Activated CD8-positive, alpha-beta memory T cell treated with anti-CD3 and anti-CD28 coated beads, Interleukin-2, amount 50 U/mL, for 48 hours (primary cell): ENCODE results near the gene PXDN.
"Not testable (repeated sequence)": the region's sequence is repeated elsewhere in the genome, so short reads cannot be mapped to it uniquely, and the experiment has no call there.

Experiments
- DNase-seq: peaks from one replicate; pipeline ENCODE4 v3.0.0-alpha.2; 2020

Gene PXDN

DNA sequence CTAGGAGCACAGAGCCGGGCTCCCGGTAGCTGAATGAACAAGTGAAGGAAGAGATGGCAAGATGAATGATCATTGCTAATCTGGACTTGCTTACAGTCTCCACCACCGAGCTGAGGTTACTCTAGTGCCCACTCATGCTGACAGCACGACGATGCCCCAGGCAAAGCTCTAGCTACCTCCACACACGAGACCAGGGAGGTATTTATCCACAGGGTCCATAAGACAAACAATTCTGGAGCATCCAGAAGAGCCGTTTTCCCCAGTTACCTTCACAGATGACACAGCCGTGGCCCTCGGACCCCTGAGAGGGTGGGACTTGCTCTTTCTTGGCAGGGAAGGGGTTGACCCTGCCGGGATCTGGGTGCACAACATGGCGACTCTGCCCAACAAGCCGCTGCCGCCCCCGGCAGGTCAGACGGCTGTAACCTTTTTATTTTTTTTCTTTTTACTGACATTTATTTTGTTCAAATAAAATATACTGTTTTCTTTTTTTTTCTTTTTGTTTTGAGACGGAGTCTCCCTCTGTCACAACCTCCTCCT, 120.3 kb downstream of the PXDN start:
- no peak for DNase-seq

GRCh38 chr2:1622521-1623200, 121.7 kb downstream of the PXDN start:
- DNase-seq, result no peak

DNA sequence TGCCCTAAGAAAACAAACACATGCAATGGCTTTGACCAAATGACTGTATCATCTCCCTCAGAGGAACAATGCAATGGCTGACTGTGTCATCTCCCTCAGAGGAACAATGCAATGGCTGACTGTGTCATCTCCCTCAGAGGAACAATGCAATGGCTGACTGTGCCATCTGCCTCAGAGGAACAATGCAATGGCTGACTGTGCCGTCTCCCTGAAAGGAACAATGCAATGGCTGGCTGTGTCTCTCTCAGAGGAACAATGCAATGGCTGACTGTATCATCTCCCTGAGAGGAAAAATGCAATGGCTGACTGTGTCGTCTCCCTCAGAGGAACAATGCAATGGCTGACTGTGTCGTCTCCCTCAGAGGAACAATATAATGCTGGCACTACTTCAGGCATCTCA, 122.3 kb downstream of the PXDN start:
- not testable (repeated sequence) for DNase-seq

GRCh38 chr2:1621501-1621900, 122.8 kb downstream of the PXDN start:
- DNase-seq, result no peak

GRCh38 chr2:1621041-1621440, 123.3 kb downstream of the PXDN start:
- no peak for DNase-seq

DNA sequence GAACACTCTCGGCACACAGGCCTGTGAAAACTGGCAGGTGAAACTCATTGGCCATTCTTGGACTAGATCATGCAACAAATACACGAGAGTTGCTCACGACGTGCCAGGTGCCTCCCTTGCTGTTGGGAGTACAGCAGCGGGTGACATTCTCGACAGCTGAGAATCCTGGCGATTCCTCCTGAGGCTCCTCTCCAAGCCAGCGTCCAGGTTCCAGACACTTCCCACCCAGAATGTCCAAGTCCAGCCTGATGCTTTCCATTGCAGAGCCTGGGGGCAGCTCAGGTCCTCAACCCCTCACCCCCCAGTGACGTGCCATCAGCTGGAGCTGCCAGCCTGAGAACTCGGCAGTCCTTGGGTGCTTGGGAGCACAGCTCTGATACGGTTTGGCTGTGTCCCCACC, 124.2 kb downstream of the PXDN start:
- DNase-seq, result no peak

DNA sequence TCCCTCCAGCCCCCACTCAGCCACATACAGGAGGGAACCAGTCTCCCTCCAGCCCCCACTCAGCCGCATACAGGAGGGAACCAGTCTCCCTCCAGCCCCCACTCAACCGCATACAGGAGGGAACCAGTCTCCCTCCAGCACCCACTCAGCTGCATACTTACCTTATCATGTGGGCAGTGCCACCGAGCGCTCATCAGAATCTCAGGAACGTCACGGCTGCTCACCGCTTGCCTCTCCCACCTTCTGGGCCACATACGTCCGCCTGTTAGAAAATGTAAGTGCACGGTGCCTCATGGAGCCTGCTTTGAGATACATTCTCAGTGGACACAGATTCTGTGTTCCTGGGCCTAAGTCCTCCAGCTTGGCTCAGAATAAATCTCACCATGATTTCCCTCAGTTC, 124.8 kb downstream of the PXDN start:
- no peak for DNase-seq

GRCh38 chr2:1618974-1619373, 125.3 kb downstream of the PXDN start:
- no peak for DNase-seq

- DNase-seq, result no peak
These were observed 125.9 kb downstream of the PXDN start for GRCh38 chr2:1618191-1618961.

GRCh38 chr2:1617425-1618021, 126.8 kb downstream of the PXDN start:
- no peak for DNase-seq

DNA sequence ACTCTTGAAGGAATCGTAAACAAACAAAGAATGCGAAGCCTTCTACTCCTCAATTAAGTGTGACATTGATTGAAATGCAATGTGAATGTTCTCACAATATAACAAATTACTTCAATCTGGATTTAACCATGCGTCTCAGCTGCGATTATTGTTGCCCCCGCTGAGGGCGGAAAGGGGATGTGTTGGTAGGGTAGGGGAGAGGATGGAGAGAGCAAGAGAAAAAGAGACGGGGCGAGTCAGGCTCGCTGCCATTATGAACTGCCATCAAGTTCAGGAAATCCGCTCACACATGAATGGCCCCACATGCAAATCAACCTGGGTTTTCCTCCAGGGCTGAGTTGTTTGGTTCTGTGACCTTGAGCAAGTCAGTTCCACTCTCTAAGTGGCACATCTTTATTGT, 129.8 kb downstream of the PXDN start:
- DNase-seq, result no peak

DNA sequence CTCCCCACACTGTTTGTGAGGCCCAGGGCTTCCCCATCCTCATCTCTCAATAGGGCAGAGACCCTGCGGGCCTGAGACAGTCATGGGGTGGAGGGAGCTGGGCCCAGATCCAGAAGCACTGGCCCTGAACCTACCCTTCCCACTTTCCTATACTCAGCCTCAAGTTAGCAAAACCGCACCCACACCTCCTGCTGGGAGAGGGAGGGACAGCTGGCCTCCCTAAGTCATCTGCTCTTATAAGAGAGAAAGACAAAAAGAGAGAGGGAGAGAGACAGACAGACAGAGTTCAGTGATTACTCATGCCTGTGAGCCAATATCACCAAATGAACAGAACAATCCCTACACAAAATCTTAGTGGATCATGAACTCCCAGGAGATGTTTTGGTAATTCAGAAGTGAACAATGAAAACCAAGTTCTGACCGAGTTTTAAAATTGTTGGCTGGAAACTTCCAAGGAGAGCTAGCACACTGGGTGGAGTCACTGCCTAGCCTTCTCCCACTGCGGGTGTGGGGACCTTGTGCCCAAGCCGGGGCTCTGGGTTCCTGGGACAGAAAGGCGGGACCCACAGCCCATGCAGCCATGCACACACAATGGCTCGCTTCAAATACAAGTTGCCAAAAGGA, 130.5 kb downstream of the PXDN start:
- no peak for DNase-seq

DNA sequence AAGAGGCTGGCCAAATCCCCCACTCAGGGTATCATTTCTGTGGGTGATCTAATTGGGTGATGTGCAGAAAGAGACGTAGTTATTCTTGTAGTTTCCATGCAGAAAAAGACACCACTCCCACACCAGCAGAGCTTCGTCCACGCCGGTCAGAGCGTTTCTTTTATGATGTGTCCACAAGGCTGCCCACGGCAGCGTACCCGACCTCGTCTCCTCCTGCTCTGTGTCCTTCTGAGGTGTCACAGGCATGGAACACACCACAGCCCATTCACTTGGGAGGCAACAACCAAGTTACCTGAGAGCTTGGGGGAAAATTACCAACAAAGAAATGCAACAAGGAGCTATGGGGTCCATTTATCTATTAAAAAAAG, 131.3 kb downstream of the PXDN start:
- no peak for DNase-seq

DNA sequence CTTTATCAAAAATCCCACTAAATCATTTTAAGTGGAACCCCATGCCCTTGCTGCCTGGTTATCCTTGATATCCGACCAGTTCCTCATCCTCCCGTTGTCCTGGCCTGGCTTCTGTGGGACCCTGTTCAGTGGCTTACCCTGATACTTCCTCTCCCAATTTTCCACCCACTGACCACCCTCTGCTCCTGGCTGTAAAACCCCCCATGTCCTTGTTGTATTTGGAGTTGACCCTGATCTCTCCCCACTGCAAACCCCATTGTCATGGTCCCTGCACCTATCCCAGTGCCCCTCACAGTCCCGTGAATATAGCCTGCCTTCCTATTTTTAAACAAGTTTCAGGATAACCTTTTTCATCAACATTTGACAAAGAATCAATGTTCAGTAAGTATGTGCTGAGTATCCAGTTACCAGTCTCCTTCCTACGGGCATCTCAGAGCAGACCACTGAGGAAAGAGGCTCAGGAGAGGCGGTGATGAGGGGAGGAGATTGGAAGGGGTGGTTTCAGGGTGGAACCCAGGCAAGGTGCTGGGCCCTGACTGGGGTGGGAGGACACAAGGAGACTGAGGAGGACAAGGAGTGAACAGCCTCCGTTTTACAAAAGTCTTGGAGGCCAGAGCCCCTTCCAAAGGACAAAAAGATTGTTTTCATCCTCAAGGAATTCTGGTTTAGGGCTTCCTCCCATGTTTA, 131.8 kb downstream of the PXDN start:
- DNase-seq, result no peak

DNA sequence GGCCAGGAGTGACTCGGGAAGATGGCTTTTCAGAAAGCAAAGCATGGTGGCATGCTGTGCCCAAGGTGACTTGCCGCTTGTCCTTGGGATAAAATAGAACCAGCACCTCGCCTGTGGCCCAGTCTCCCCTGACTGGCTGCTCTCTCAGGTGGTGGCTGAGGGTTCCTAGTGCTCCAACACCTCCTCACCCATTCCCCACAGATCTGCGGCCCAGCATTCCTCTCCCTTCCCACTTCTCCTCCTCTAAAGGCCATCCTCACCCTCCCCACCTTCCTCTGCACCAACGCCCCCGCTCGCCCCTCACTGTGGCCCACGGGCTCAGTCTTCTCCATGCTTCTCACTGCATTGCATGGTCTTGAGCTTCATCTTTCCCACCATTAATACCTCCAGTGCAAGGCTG, 132.4 kb downstream of the PXDN start:
- no peak for DNase-seq

GRCh38 chr2:1610096-1610485, 134.2 kb downstream of the PXDN start:
- no peak for DNase-seq

DNA sequence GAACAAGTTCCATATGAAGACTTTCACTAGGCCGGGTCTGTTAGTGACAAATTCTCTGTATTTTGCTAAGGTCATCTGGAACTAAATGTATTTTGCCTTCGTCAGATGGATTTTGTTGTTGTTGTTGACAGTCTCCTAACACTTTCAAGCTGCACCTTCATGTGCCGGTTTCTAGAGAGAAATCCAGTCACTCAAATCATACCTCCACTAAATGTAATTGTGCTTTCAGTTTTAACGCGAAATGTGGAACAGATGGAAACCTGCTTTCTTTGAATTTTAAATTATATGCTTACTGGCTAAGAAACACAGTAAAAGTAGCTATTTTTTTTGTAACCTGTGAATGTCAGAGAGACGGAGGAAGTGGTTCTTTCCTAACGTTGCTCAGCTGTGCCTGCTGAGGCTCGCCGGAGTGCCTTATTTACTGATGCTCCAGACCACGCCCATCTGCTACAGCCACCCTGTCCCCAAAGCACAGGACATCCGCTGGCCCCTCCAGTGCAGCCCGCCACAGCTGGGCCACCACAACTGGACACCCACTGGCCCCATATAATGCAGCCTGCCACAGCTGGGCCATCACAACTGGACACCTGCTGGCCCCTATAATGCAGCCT, 134.7 kb downstream of the PXDN start:
- no peak for DNase-seq

- no peak for DNase-seq
These were observed 135.3 kb downstream of the PXDN start for GRCh38 chr2:1609040-1609439.

- DNase-seq, result no peak
These were observed 136.2 kb downstream of the PXDN start for GRCh38 chr2:1607971-1608688.

- DNase-seq, result no peak
These were observed 136.9 kb downstream of the PXDN start for GRCh38 chr2:1607236-1607920.
